GM19099 (cell line): ENCODE data around the gene RPTOR.

Experiments used
- POLR2A ChIP-seq: IDR thresholded peaks from 3 replicates; pipeline ENCODE4 v1.6.1; 2011; ENCODE audit warnings: low read depth; ENCODE audit not compliant: insufficient read length; ENCODE audit errors: extremely low read depth

The RPTOR gene

GRCh38 chr17:80962356-80963329, 418.0 kb downstream of the RPTOR start:
- no peak for TF ChIP-seq POLR2A

- TF ChIP-seq POLR2A, result no peak
These were observed 419.3 kb downstream of the RPTOR start for GRCh38 chr17:80963812-80964543.

GRCh38 chr17:80964544-80964856, 419.9 kb downstream of the RPTOR start:
- TF ChIP-seq POLR2A, result no peak

GRCh38 chr17:80964859-80965580, 420.4 kb downstream of the RPTOR start:
- no peak for TF ChIP-seq POLR2A

GRCh38 chr17:80965606-80966005, 421.0 kb downstream of the RPTOR start:
- no peak for TF ChIP-seq POLR2A

GRCh38 chr17:80967404-80967872, 422.8 kb downstream of the RPTOR start:
- no peak for TF ChIP-seq POLR2A

- no peak for TF ChIP-seq POLR2A
These were observed 424.0 kb downstream of the RPTOR start for GRCh38 chr17:80968602-80969029.

- TF ChIP-seq POLR2A, result no peak
These were observed 424.5 kb downstream of the RPTOR start for GRCh38 chr17:80969030-80969673.

GRCh38 chr17:80969674-80970043, 425.0 kb downstream of the RPTOR start:
- TF ChIP-seq POLR2A, result no peak

- TF ChIP-seq POLR2A, result no peak
These were observed 425.6 kb downstream of the RPTOR start for GRCh38 chr17:80970044-80970761.

GRCh38 chr17:80970762-80971703, 426.4 kb downstream of the RPTOR start:
- TF ChIP-seq POLR2A, result no peak

GRCh38 chr17:80971704-80972304, 427.2 kb downstream of the RPTOR start:
- TF ChIP-seq POLR2A, result no peak

- TF ChIP-seq POLR2A, result no peak
These were observed 432.1 kb downstream of the RPTOR start for GRCh38 chr17:80976701-80977100.
